Lower lobe of right lung (tissue), 2 donors: Measurements from ENCODE around the gene CSNK1D. TPM values are rescaled to one million over a fixed set of nuclear protein-coding genes. Genes with fewer than 3 reads are reported as not detected.

ENCODE experiments used
- ATAC-seq, 2 donors: fragments of 200-7000 bp; cut with Tn5 transposase; one replicate each; pipeline ENCODE4 v1.9.1; 2020 to 2022; ENCODE audit warnings: mild to moderate bottlenecking in 2 of 2, moderate library complexity in 2 of 2
- DNase-seq: peaks from one replicate; pipeline ENCODE4 v3.0.0-alpha.2; 2020
- H3K27ac ChIP-seq: fragments of 200-600 bp; one replicate; pipeline ENCODE4 v1.8.0; 2022
- H3K27me3 ChIP-seq: fragments of 200-600 bp; one replicate; pipeline ENCODE4 v1.8.0; 2022; ENCODE audit warnings: low read depth
- H3K36me3 ChIP-seq: fragments of 200-600 bp; one replicate; pipeline ENCODE4 v1.8.0; 2022; ENCODE audit warnings: mild to moderate bottlenecking
- H3K4me1 ChIP-seq: fragments of 200-600 bp; one replicate; pipeline ENCODE4 v1.8.0; 2022
- H3K4me3 ChIP-seq: fragments of 200-600 bp; one replicate; pipeline ENCODE4 v1.8.0; 2022; ENCODE audit warnings: mild to moderate bottlenecking
- H3K9me3 ChIP-seq: fragments of 200-600 bp; one replicate; pipeline ENCODE4 v1.8.0; 2022
- CTCF ChIP-seq: fragments of 200-600 bp; IDR thresholded peaks from one replicate; pipeline ENCODE4 v1.8.0; 2022; ENCODE audit warnings: antibody characterized with exemption, mild to moderate bottlenecking
- intact Hi-C: fragments of 100-400 bp; cut with DNase I; formaldehyde crosslinking; loops from one replicate; pipeline ENCODE4 v1.11.0; 2022
- total RNA-seq: library from RNA; stranded (reverse); fragmentation: NEBNext Ultra II Directional; extraction: Animal tissue kit (Norgen Biotek cat#: 25700); gene quantifications from one replicate; pipeline ENCODE4 v1.2.1, GENCODE V29; 2021
- donor health status: DM: no; HTN: yes; CAD: no; lungs with severe emphysema.

CSNK1D gene
- total RNA-seq, 1 donor from 2014 or later: 146 TPM

- no peaks in the 10 kb centered on the region for H3K27me3 ChIP-seq
- no peaks in the 10 kb centered on the region for H3K9me3 ChIP-seq
- H3K27ac ChIP-seq: peak overlapping the region; percentile 14
- H3K36me3 ChIP-seq: peaks cover 22% of the 10 kb centered on the region
- no peak overlapping the region for H3K4me3 ChIP-seq
- ATAC-seq (no peak), DNase-seq (no peak)
- TF ChIP-seq CTCF: no peak
- peaks cover 71% of the 10 kb centered on the region for H3K4me1 ChIP-seq
- intact Hi-C loops: no loop called here
These were observed 40.4 kb downstream of the CSNK1D start for GRCh38 chr17:82232876-82233785.

GRCh38 chr17:82232322-82232820 is 41.1 kb downstream of the CSNK1D start:
- no peak for TF ChIP-seq CTCF
- Histone ChIP-seq H3K27me3 (no peaks in the 10 kb centered on the region), H3K36me3 (peaks cover 14% of the 10 kb centered on the region), H3K4me1 (peaks cover 70% of the 10 kb centered on the region), H3K27ac (peak overlapping the region; percentile 96), H3K4me3 (peak overlapping the region; percentile 78), H3K9me3 (no peaks in the 10 kb centered on the region)
- ATAC-seq (no peak), DNase-seq (no peak)
- intact Hi-C loops: no loop called here

- Histone ChIP-seq H3K27me3 (no peaks in the 10 kb centered on the region), H3K36me3 (peaks cover 8% of the 10 kb centered on the region), H3K4me3 (peak overlapping the region; percentile 78), H3K27ac (peak overlapping the region; percentile 96), H3K4me1 (peaks cover 65% of the 10 kb centered on the region), H3K9me3 (no peaks in the 10 kb centered on the region)
- intact Hi-C loops: no loop called here
- ATAC-seq: peak; percentile 60 to 64
- no peak for TF ChIP-seq CTCF
- peak; percentile 94 for DNase-seq
These were observed 41.8 kb downstream of the CSNK1D start for GRCh38 chr17:82231562-82232321.

- no peak for TF ChIP-seq CTCF
- intact Hi-C loops: no loop called here
- H3K4me1 ChIP-seq: peaks cover 60% of the 10 kb centered on the region
- ATAC-seq (peak; percentile 0 to 57), DNase-seq (no peak)
- H3K9me3 ChIP-seq: no peaks in the 10 kb centered on the region
- H3K27ac ChIP-seq: peak overlapping the region; percentile 96
- peak overlapping the region; percentile 78 for H3K4me3 ChIP-seq
- H3K36me3 ChIP-seq: peaks cover 3% of the 10 kb centered on the region
- H3K27me3 ChIP-seq: no peaks in the 10 kb centered on the region
These were observed 42.3 kb downstream of the CSNK1D start for GRCh38 chr17:82231312-82231561.

GRCh38 chr17:82230609-82231311 is 42.7 kb downstream of the CSNK1D start:
- peak; percentile 76 to 78 for ATAC-seq
- peak; percentile 63 for TF ChIP-seq CTCF
- DNase-seq: peak; percentile 93
- Histone ChIP-seq H3K27ac (peak overlapping the region; percentile 96), H3K27me3 (no peaks in the 10 kb centered on the region), H3K9me3 (no peaks in the 10 kb centered on the region), H3K4me1 (peaks cover 55% of the 10 kb centered on the region), H3K36me3 (no peaks in the 10 kb centered on the region), H3K4me3 (peak overlapping the region; percentile 78)
- intact Hi-C loops: no loop called here
